HepG2 (cell line): ENCODE measurements around the gene LRRC74B. TPM values are rescaled to one million over a fixed set of nuclear protein-coding genes. Genes with fewer than 3 reads are reported as not detected.

Experiments
- ARID2 ChIP-seq: sonication (generic); formaldehyde crosslinking; IDR thresholded peaks from 2 replicates; pipeline ENCODE4 v1.8.1; 2022; ENCODE audit warnings: mild to moderate bottlenecking, missing genetic modification reagents, borderline replicate concordance
- CBX5 ChIP-seq: sonication (generic); formaldehyde crosslinking; IDR thresholded peaks from 2 replicates; pipeline ENCODE4 v1.4.0; 2020; ENCODE audit warnings: missing genetic modification reagents, borderline replicate concordance
- HCFC1 ChIP-seq: fragments of 150-350 bp; IDR thresholded peaks from 2 replicates; pipeline ENCODE4 v1.6.1; 2014; ENCODE audit warnings: low read depth, low read length
- HOXA3 ChIP-seq: sonication (generic); formaldehyde crosslinking; IDR thresholded peaks from 2 replicates; pipeline ENCODE4 v1.5.0; 2020; ENCODE audit warnings: missing genetic modification reagents
- HOXA5 ChIP-seq: sonication (generic); formaldehyde crosslinking; IDR thresholded peaks from 2 replicates; pipeline ENCODE4 v1.4.0; 2020; ENCODE audit warnings: missing genetic modification reagents
- KDM4B ChIP-seq: sonication (generic); formaldehyde crosslinking; IDR thresholded peaks from 2 replicates; pipeline ENCODE4 v1.4.0; 2020; ENCODE audit warnings: missing genetic modification reagents
- MEF2D ChIP-seq: sonication (generic); formaldehyde crosslinking; IDR thresholded peaks from 2 replicates; pipeline ENCODE4 v1.5.1; 2020; ENCODE audit warnings: mild to moderate bottlenecking, missing genetic modification reagents
- MIER3 ChIP-seq: IDR thresholded peaks from 2 replicates; pipeline ENCODE4 v1.6.1; 2016; ENCODE audit warnings: missing compliant biosample characterization, borderline replicate concordance
- SP2 ChIP-seq: sonication (generic); formaldehyde crosslinking; IDR thresholded peaks from 2 replicates; pipeline ENCODE4 v1.5.1; 2020; ENCODE audit warnings: mild to moderate bottlenecking, missing genetic modification reagents
- SRSF1 ChIP-seq: fragments of 200-400 bp; formaldehyde crosslinking; optimal IDR thresholded peaks from 2 replicates; pipeline ENCODE3; 2017; ENCODE audit warnings: mild to moderate bottlenecking, low read depth, low read length, moderate library complexity
- STAG1 ChIP-seq: sonication (generic); formaldehyde crosslinking; IDR thresholded peaks from 2 replicates; pipeline ENCODE4 v1.4.0; 2020; ENCODE audit warnings: missing genetic modification reagents
- ZKSCAN8 ChIP-seq: IDR thresholded peaks from 2 replicates; pipeline ENCODE4 v1.6.1; 2016; ENCODE audit warnings: borderline replicate concordance, missing genetic modification reagents, missing compliant biosample characterization
- ZNF264 ChIP-seq: sonication (generic); formaldehyde crosslinking; IDR thresholded peaks from 2 replicates; pipeline ENCODE4 v1.4.0; 2020; ENCODE audit warnings: missing genetic modification reagents
- ZNF317 ChIP-seq: sonication (generic); formaldehyde crosslinking; IDR thresholded peaks from 2 replicates; pipeline ENCODE4 v1.5.0; 2020; ENCODE audit warnings: mild to moderate bottlenecking, missing genetic modification reagents
- ZNF558 ChIP-seq: sonication (generic); formaldehyde crosslinking; IDR thresholded peaks from 2 replicates; pipeline ENCODE4 v1.9.0; 2022; ENCODE audit warnings: mild to moderate bottlenecking, missing genetic modification reagents, borderline replicate concordance
- ZNF619 ChIP-seq: sonication (generic); formaldehyde crosslinking; IDR thresholded peaks from 2 replicates; pipeline ENCODE4 v1.4.0; 2020; ENCODE audit warnings: mild to moderate bottlenecking, missing genetic modification reagents
- ZNF737 ChIP-seq: sonication (generic); formaldehyde crosslinking; IDR thresholded peaks from 2 replicates; pipeline ENCODE4 v1.5.0; 2020; ENCODE audit warnings: missing genetic modification reagents, mild to moderate bottlenecking, borderline replicate concordance
- ZZZ3 ChIP-seq: sonication (generic); formaldehyde crosslinking; IDR thresholded peaks from 2 replicates; pipeline ENCODE4 v1.4.0; 2020; ENCODE audit warnings: missing genetic modification reagents, mild to moderate bottlenecking, borderline replicate concordance
- polyA plus RNA-seq, 8 experiments: library from polyadenylated mRNA; depleted of rRNA in 3 of 8; stranded (reverse) in 7 of 8; unstranded in 1 of 8; fragments of >200 nt; fragmentation: Illumina TruSeq in 4 of 8; extraction: Trizol in 4 of 8; gene quantifications; 2 replicates each; pipeline versions ENCODE4 v1.2.1 to v1.2.3, GENCODE V29; 2011 to 2016; ENCODE audit warnings: low read depth in 4 of 8, missing spikeins in 1 of 8, mixed read lengths in 1 of 8; ENCODE audit not compliant: insufficient read depth in 1 of 8
- total RNA-seq, 5 experiments: library from RNA; depleted of rRNA; stranded (reverse); fragments of >200 nt; fragmentation: Illumina TruSeq; extraction: Trizol; gene quantifications; 2 replicates each; pipeline ENCODE4 v1.2.3, GENCODE V29; 2016; ENCODE audit warnings: low read depth in 1 of 5
- TF ChIP-seq, protein P1 (sequence below): sonication (generic); formaldehyde crosslinking; IDR thresholded peaks from 2 replicates; pipeline ENCODE4 v1.8.0; 2022; ENCODE audit warnings: missing genetic modification reagents, mild to moderate bottlenecking, inconsistent platforms, borderline replicate concordance
- TF ChIP-seq, protein P2 (sequence below): IDR thresholded peaks from 2 replicates; pipeline ENCODE4 v1.6.1; 2016; ENCODE audit warnings: low read depth, borderline replicate concordance
- TF ChIP-seq, protein P3 (sequence below), 2 experiments: IDR thresholded peaks; 2 replicates each; pipeline ENCODE4 v1.6.1; 2011 to 2012; ENCODE audit warnings: low read length in 2 of 2, borderline replicate concordance in 1 of 2, low read depth in 1 of 2, mild to moderate bottlenecking in 1 of 2, moderate library complexity in 1 of 2
- TF ChIP-seq, protein P4 (sequence below): sonication (generic); formaldehyde crosslinking; conservative IDR thresholded peaks from 2 replicates; pipeline ENCODE4 v1.4.0; 2020; ENCODE audit warnings: missing genetic modification reagents

The LRRC74B gene
- total and polyA plus RNA-seq, 2 of the 13 experiments (the other 11 are each of a cell fraction or from before 2014, with no cell fraction given) = not detected

- TF ChIP-seq MIER3 (CRISPR knock-in tag) (peak; percentile 25; the same call in 1 of the 2 replicates), ZNF264 (0 out of 2 replicates have a peak, but pooled peaks have one; percentile 30), ZZZ3 (CRISPR knock-in tag) (no peak), KDM4B (CRISPR knock-in tag) (peak; percentile 62; the same call in 1 of the 2 replicates), ZNF317 (CRISPR knock-in tag) (peak; percentile 81; the same call in 1 of the 2 replicates), HOXA3 (peak; percentile 82), ARID2 (no peak), STAG1 (no peak), SRSF1 (peak; percentile 24), CBX5 (CRISPR knock-in tag) (peak; percentile 83; the same call in 1 of the 2 replicates), HOXA5 (peak; percentile 68; the same call in 1 of the 2 replicates), SP2 (CRISPR knock-in tag) (peak; percentile 31), ZKSCAN8 (CRISPR knock-in tag) (no peak), ZNF619 (CRISPR knock-in tag) (no peak), ZNF558 (CRISPR knock-in tag) (peak; percentile 92; the same call in 1 of the 2 replicates), MEF2D (no peak), HCFC1 (no peak; the same call in 1 of the 2 replicates), ZNF737 (CRISPR knock-in tag) (no peak)
- TF ChIP-seq, protein P1, sequence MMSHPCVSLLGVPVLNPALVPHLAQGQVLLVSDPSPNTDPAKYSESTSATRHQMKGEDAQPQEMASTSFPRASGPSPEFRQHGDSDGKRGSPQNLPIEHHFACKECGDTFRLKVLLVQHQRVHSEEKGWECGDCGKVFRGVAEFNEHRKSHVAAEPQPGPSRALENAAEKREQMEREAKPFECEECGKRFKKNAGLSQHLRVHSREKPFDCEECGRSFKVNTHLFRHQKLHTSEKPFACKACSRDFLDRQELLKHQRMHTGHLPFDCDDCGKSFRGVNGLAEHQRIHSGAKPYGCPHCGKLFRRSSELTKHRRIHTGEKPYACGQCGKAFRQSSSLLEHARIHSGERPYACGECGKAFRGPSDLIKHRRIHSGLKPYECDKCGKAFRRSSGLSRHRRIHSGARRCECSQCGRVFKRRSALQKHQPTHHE (CRISPR knock-in tag) = no peak; the same call in 1 of the 2 replicates
- TF ChIP-seq, protein P2, sequence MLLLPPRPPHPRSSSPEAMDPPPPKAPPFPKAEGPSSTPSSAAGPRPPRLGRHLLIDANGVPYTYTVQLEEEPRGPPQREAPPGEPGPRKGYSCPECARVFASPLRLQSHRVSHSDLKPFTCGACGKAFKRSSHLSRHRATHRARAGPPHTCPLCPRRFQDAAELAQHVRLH (CRISPR knock-in tag) = peak; percentile 30; the same call in 1 of the 2 replicates
- TF ChIP-seq, protein P3, sequence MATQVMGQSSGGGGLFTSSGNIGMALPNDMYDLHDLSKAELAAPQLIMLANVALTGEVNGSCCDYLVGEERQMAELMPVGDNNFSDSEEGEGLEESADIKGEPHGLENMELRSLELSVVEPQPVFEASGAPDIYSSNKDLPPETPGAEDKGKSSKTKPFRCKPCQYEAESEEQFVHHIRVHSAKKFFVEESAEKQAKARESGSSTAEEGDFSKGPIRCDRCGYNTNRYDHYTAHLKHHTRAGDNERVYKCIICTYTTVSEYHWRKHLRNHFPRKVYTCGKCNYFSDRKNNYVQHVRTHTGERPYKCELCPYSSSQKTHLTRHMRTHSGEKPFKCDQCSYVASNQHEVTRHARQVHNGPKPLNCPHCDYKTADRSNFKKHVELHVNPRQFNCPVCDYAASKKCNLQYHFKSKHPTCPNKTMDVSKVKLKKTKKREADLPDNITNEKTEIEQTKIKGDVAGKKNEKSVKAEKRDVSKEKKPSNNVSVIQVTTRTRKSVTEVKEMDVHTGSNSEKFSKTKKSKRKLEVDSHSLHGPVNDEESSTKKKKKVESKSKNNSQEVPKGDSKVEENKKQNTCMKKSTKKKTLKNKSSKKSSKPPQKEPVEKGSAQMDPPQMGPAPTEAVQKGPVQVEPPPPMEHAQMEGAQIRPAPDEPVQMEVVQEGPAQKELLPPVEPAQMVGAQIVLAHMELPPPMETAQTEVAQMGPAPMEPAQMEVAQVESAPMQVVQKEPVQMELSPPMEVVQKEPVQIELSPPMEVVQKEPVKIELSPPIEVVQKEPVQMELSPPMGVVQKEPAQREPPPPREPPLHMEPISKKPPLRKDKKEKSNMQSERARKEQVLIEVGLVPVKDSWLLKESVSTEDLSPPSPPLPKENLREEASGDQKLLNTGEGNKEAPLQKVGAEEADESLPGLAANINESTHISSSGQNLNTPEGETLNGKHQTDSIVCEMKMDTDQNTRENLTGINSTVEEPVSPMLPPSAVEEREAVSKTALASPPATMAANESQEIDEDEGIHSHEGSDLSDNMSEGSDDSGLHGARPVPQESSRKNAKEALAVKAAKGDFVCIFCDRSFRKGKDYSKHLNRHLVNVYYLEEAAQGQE (IDR thresholded peaks at IDR 0.05; ENCODE audit: borderline replicate concordance in 1 of 2, low read depth in 1 of 2, low read length in 2 of 2) = no peak
- TF ChIP-seq, protein P4, sequence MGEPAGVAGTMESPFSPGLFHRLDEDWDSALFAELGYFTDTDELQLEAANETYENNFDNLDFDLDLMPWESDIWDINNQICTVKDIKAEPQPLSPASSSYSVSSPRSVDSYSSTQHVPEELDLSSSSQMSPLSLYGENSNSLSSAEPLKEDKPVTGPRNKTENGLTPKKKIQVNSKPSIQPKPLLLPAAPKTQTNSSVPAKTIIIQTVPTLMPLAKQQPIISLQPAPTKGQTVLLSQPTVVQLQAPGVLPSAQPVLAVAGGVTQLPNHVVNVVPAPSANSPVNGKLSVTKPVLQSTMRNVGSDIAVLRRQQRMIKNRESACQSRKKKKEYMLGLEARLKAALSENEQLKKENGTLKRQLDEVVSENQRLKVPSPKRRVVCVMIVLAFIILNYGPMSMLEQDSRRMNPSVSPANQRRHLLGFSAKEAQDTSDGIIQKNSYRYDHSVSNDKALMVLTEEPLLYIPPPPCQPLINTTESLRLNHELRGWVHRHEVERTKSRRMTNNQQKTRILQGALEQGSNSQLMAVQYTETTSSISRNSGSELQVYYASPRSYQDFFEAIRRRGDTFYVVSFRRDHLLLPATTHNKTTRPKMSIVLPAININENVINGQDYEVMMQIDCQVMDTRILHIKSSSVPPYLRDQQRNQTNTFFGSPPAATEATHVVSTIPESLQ = no peak
Observed at GRCh38 chr22:21001601-21002325, 44.0 kb upstream of the LRRC74B start, which contains the start of gene THAP7 (continued).
